Mucosa of gallbladder (tissue), 1 donor: ENCODE data around the gene TMUB2. TPM values are rescaled to one million over a fixed set of nuclear protein-coding genes. Genes with fewer than 3 reads are reported as not detected.
A peak's percentile ranks its signal among the peaks of the same experiment; 100 is the strongest.

Experiments used
- DNase-seq: peaks from one replicate; pipeline ENCODE4 v3.0.0-alpha.2; 2020; ENCODE audit warnings: low spot score
- total RNA-seq: library from RNA; stranded (reverse); gene quantifications from one replicate; pipeline ENCODE4 v1.2.1, GENCODE V29; 2021
- donor health status: DM: no; HTN: no; CAD: no.

TMUB2 gene
- total RNA-seq, 1 donor from 2014 or later: 49.4 TPM

- DNase-seq: no peak
These were observed 16.0 kb downstream of the TMUB2 start for GRCh38 chr17:44202756-44203155.

- no peak for DNase-seq
These were observed 17.1 kb downstream of the TMUB2 start for GRCh38 chr17:44203731-44204440.

DNA sequence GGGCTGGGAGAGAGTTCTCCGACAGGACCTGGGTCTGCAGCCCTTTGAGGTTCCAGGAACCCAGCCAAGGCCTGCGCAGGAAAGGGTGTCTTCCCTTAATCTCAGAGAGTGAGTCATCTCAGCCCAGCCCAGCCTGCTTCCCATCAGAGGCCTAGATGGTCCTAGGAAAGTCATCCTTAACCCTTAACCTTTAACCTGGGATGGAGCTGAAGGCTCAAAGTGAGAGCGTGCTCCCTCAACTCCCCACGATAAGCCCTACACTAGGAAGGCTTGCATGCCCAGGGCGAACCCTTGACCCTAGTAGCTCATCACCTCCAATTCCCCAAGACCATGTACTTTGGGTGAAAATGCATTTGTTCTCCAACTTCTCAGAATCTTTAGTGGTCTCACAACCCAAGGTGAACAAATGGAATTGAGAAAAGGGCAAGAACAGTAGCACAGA, 17.7 kb downstream of the TMUB2 start:
- DNase-seq: no peak

GRCh38 chr17:44205962-44206824, 19.4 kb downstream of the TMUB2 start:
- DNase-seq: no peak

DNA sequence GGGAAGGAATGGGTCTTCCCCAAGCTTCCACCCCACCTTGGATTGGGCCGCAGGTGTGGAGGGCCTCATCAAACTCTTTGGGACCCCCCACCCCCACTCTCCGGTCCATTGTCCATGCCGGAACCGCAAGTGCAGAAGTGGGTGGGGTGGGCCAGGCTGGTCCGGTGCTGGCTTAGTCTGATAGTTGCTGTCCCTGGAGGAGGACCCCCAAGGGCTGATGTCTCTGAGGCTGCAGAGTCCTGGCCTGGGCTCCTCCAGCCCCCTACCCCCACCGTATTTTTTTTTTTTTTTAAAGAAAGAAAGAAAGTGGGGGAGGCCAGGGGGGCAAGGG, 20.0 kb downstream of the TMUB2 start:
- DNase-seq: no peak

DNA sequence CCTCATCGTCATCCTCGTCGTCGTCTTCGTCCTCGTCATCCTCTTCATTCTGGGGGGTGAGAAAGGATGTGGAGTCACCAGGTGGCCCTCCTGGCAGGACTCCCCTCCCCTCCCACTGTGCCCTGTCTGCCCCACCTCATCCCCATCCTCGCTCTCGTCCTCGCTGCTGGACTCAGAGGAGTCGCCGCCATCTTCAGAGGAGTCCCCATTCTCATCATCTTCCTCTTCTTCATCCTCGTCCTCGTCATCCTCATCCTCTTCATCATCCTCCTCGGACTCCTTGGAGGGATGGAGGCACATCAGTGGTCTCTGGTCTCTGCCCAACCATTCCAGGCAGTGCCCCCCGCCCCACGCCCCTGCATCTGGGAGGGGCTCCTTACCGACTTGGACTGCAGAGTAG, 20.5 kb downstream of the TMUB2 start:
- no peak for DNase-seq

- no peak for DNase-seq
These were observed 21.0 kb downstream of the TMUB2 start for GRCh38 chr17:44207743-44208142.

DNA sequence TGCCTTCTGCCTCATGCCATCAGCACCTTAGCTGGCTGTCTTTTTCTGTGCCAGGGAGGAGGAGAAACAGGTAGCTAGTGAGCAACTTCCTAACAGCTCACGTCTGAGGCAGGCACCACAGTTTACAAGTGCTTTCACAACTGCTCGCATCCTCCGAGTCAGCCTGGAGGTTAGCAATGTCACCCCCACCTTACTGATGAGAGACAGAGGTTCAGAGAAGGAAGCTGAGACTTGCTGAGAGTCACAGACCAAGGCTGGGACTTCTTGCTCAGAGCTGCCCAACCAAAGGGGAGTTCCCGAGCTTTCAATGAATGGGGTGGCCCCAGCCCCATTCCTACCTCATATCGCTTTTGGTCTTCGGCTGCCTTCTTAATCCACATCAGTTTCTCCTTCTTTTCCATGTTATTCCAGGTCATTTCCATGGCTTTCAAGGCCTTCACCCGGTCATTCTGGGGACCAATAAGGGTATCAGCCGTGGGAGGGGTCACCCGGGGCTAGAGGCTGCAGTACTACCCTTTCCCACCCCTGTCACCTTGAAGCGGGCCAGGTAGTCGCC, 23.1 kb downstream of the TMUB2 start:
- DNase-seq: no peak

DNA sequence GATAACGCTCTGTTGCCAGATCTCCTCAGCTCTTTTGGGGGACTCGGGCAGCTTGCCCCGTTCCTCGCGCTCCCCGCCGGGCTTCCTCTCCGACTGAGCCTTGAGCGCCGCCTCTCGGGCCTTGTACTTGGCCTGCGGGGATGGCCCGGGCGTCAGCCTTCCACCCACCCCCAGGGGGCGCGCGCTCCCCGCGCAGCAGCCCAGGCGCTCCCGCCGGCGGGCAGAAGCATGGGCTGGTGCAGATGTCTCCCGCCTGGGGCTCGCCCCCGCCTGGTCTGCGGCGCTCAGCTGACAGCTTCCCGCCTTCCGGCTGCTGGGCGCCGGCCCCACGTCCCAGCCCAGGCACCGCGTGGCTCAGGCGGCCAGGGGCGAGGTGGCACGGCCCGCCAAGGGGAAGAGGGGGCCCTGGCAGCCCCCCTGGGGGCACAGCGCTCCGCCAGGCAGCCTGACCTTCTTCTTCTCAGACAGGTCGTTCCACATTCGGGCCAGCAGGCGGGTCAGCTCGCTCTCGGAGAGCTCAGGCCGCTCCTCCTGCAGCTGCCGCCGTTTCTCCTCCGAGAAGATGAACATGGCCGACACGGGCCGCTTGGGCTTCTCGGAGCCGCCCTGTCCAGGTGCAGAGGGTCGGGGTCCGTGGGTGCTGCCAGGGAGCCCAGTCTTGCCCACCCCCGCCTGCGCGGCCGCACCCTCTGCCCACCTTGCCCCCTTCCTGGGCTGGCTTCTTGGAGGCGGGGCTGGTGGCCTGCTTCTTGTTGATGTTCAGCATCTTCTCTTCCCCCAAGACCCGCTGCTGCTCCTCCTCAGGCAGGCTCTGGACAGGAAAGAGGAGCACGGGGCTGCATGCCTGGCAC, 23.8 kb downstream of the TMUB2 start:
- peak; percentile 88 for DNase-seq

DNA sequence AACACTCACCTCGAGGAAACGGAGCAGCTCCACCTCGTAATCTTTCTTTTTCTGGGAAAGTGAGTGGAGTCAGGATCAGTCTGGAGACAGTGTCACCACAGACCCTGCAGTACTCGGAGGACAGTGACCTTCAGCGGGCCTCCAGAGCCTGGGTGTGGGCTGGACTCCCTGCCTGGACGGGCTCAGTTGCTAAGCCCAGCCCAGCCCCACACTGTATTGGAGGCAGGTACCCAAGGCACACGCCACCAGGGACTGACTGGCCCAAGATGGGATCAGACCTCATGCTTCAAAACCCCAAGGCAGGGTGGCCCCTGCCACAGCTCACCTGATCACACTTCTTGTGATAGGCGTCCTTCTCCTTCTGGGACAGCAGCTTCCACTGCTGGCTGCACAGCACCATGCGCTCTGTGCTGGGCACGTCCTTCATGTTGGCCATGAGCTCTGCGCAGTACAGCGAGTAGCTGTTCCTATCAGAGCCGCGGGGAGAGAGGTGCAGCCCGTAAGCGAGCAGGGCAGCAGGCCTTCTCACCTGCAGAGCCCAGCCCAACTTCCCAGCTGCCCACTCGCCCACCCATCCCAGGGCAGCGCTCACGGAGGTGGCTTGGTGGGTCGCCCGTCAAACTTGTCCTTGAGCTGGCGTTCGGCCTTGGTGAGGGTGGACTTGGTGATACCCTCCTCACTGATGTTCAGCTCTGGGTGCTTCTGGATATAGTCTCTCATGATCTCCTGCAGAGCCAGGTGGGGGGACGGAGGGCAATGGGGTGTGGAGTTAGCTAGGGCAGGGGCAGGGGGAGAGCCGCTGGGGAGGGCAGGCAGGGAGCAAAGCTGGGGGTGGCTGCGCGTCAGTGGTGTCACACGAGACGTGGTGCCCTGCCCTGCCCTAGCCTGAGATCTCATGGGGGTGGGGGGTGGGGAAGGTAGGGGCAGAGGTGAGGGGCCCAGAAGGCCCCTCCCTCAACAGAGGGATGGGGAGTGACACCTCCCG, 24.8 kb downstream of the TMUB2 start:
- no peak for DNase-seq

DNA sequence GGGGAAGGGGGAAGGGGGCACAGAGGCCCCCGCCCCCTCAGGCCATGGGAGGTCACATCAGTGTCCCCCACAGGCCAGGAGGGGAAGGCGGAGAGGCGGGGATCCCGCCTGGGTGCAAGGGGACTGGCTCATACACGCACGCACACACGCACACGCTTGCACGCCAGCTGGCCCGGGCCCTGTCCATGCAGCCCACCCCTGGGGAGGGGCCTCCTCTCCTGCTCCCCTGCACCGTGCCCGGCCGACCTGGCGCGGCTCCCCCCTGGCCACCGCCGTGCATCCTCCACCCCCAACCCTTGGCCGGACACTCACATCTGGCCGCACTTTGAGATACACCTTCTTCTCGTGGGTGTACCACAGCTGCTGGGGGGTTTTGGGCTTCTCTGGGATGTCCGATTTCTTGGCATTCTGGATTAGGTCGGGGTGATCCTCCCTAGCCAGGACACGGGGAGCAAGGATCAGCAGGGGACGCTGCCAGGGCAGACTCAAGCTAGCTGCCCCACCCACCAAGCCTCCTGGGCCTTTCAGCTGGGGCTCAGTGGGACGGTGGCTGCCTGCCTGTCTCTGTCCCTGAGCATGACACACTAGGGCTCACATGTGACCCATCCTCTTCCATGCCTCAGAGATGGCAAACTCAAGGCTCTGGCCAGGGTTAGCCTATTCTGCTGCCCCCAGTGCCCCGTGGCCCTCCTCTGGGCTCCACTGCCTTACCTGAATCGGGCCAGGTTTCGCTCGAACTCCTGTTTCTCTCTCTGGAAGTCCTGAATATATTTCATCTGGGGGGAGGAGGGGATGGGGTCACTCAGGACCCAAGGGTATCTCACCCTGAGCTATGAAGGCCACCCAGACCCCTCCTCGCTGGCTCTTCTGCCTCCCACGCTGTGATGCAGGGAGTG, 26.0 kb downstream of the TMUB2 start:
- DNase-seq: no peak

DNA sequence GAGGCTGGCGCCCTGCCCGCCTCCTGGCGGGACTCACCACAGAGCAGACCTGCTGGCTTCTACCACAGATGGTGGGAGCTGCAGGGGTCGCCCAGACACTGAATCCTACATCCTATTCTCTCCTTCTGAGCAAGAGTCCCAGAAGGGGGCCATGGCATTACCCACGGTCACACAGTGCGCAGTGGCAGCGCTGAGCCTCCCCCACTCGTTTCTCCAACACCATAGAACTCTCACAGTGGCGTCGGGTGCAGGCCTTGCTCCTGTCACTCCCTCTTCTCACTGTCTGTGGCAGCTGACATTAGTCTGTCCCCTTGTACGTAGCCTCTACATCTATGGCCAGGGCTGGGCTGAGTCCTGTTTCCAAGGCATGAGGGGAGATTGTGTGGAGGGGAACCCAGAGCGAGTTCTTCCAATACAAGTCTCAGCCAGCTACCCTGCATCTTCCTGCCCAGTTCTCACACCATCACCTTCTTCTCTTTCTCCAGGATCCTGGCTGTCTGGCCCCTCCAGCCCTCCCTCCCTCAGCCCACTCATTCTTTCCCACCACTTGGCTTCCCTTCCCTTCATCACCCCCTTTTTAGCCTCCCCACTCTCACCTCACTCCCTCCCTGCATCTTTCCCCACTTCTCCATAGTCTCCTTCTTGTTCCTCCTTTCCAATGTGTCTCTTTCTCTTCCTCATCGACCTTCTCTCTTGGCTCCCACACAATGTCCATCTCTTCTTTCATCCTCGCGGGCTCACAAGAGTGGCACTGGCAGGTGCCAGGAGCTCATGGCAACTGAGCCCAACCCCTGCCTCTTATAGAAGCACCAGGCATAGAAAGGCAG, 26.8 kb downstream of the TMUB2 start:
- DNase-seq: no peak

GRCh38 chr17:44214230-44214494, 27.4 kb downstream of the TMUB2 start:
- no peak for DNase-seq

GRCh38 chr17:44214896-44215295, 28.1 kb downstream of the TMUB2 start:
- no peak for DNase-seq

DNA sequence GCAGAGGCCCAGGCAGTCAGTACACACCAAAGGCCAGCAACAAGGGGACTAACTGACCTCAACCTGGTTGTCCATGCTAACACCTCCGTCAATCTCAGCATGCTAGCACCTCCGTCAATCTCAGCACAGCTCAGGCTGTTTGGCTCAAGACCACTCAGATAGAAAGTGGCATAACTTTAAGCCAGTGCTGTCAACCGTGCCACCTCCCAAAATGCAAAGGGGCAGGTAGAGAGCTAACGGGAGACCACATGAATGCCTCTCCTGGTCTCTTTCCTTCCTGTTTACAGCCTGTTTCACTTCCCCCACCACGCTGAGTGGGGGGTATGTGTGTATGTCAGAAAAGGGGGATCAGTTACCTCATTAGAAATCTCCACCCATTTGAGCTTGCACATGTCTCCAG, 29.4 kb downstream of the TMUB2 start:
- no peak for DNase-seq

- DNase-seq: no peak
These were observed 29.9 kb downstream of the TMUB2 start for GRCh38 chr17:44216694-44217093.

GRCh38 chr17:44217738-44218343, 31.1 kb downstream of the TMUB2 start:
- DNase-seq: no peak

DNA sequence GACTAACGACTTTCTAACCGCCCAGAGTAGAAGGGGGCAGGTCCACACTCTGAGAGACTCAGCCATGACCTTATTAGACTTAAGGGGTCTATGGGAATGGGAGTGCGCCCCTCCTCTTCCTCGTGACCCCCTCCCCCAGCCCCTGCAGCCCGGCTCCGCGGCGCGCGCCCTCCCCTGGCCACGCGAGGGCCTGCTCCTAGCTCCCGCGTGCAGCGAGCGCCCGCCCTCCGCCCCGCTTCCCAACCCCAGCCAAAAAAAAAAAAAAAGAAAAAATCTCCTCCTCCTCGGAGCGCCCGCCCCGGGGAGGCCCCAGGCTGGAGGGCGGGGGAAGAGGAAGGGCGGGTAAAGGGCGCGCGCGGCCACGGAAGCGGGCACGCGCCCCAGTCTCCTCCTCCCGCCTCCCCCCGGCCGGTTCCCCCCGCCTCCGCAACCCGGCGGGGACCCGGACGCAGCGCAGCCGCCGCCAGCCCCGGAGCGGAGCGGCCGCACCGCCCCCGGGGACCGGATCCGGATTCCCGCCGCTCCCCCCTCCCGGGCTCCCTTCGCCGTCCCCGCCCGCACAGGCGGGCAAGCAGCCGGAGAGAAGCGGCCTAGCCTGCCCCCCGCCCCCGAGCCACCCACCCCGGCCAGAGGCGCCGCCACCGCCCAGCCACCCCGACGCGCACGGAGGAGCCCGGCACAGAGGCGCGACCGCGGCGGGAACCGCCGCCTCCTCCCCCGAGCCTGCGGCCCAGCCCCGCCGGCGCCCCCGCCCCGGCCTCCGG, 31.8 kb downstream of the TMUB2 start:
- peak; percentile 87 for DNase-seq
